Activated CD8-positive, alpha-beta memory T cell treated with anti-CD3 and anti-CD28 coated beads for 4 hours (primary cell): ENCODE results near the gene ZC3H18.
"Not testable (repeated sequence)": the region's sequence is repeated elsewhere in the genome, so short reads cannot be mapped to it uniquely, and the experiment has no call there.

ENCODE experiments used
- DNase-seq, 2 donors: peaks; one replicate each; pipeline ENCODE4 v3.0.0-alpha.2; 2020; ENCODE audit warnings: low read depth in 2 of 2

ZC3H18 gene

GRCh38 chr16:88654363-88655052, 84.3 kb downstream of the ZC3H18 start:
- no peak for DNase-seq

GRCh38 chr16:88655053-88655732, 85.0 kb downstream of the ZC3H18 start:
- DNase-seq: no peak

- DNase-seq: no peak
These were observed 85.6 kb downstream of the ZC3H18 start for GRCh38 chr16:88655733-88656281.

GRCh38 chr16:88656291-88656980, 86.2 kb downstream of the ZC3H18 start:
- DNase-seq: no peak

GRCh38 chr16:88657371-88657770, 87.2 kb downstream of the ZC3H18 start:
- DNase-seq: no peak

GRCh38 chr16:88658714-88659113, 88.5 kb downstream of the ZC3H18 start:
- DNase-seq: no peak

GRCh38 chr16:88659160-88659559, 89.0 kb downstream of the ZC3H18 start:
- no peak for DNase-seq

GRCh38 chr16:88661468-88661867, 91.3 kb downstream of the ZC3H18 start:
- DNase-seq: no peak

GRCh38 chr16:88662222-88662842, 92.1 kb downstream of the ZC3H18 start:
- DNase-seq: no peak

- DNase-seq: peak; percentile 88 to 92
These were observed 92.8 kb downstream of the ZC3H18 start, which contains the start of gene MVD for GRCh38 chr16:88662843-88663606. MVD (minus strand) TSS chr16:88663091; CDS start chr16:88663080, 11 bp downstream.

- DNase-seq: no peak
These were observed 94.9 kb downstream of the ZC3H18 start for GRCh38 chr16:88665148-88665547.

GRCh38 chr16:88665570-88665969, 95.4 kb downstream of the ZC3H18 start:
- no peak for DNase-seq

- no peak for DNase-seq
These were observed 97.3 kb downstream of the ZC3H18 start for GRCh38 chr16:88667461-88667860.

- not testable (repeated sequence) for DNase-seq
These were observed 99.3 kb downstream of the ZC3H18 start for GRCh38 chr16:88669493-88669892.

GRCh38 chr16:88669980-88670379, 99.8 kb downstream of the ZC3H18 start:
- no peak for DNase-seq

GRCh38 chr16:88671806-88672205, 101.6 kb downstream of the ZC3H18 start:
- no peak for DNase-seq

- no peak for DNase-seq
These were observed 102.6 kb downstream of the ZC3H18 start for GRCh38 chr16:88672776-88673175.

- no peak for DNase-seq
These were observed 103.6 kb downstream of the ZC3H18 start for GRCh38 chr16:88673716-88674379.

- DNase-seq: no peak
These were observed 106.5 kb downstream of the ZC3H18 start for GRCh38 chr16:88676502-88677242.

GRCh38 chr16:88677721-88678120, 107.5 kb downstream of the ZC3H18 start:
- DNase-seq: no peak
